ENCODE data around the gene AJUBA.
"Not testable (repeated sequence)": the region's sequence is repeated elsewhere in the genome, so short reads cannot be mapped to it uniquely, and the experiment has no call there.

The AJUBA gene

DNA sequence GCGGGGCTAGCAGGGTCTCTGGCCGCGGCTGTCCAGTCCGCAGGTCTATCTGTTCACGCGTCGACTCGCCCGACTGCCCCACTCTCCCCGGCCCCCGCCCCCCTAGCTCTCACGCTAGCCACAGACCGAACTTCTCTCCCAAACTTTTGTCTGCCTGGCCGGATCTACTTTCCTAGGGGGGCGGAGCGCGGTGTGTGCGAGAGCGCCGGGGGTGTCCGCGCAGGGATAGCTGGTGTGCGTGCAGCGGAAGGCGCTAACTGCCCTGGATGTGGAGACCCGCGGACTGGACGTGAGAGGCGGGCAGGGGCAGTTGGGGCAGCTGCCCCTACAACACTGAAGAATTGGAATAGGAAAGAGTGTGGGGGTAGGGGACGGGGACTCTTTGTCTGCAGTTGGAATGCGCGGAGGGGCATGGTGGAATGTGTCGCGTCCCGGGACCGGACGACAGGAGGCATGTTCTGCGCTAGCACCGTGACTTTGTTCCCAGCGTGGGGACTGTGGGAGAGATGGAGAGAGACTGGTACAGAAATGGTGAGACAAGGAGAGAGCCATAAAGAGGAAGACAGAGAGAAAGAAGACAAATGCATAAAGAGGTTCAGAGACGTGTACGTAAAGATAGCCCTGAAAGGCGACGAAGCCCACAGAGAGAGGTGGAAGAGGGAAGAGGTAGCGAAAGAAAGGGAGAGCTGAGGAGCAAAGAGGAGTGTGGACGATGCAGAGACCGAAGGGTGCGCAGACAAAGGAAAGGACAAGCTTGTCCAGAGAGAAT, at the start of gene AJUBA:
TSS of gene AJUBA (minus strand) at position 75 of the 769 bp plus-strand sequence. CDS start 285 bp downstream, outside the sequence.
- peak; percentile 71 to 80 for DNase-seq

DNA sequence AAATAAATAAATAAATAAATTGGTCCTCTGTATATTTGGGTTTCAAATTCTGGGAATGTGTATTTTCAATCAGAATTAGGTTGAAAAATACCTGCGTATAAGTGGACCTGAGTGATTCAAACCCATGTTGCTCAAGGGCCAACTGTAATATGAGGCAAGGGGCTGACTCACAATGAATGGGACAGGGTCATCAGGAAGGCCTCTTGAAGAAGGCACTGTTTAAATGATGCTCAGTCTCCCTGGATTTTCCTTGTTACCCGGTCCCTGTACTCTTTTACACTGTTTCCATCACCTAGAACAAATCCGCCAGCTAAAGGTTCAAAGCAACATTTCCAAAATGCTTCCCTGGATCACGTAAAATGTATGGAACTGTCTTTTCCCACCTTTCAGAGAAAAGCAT, 48.6 kb upstream of the AJUBA start:
- no peak for DNase-seq

DNA sequence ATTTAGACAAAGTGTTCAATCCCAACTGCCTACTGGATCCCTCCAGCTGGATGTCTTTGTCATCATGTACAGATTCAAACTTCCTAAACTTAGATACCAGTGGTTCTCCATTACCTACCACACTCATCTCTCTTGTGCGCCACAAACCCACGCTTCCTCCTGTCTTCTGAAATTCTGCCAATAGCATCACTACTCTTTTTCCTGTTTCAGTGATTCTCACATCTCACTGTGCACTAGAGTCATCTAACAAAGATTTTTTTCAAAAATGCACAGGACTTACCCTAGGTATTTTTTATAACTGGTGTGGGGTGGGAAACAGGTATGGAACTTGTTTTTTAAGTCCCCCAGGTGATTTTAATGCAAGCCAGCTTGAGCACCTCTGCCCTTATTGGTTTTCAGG, 46.4 kb upstream of the AJUBA start:
- DNase-seq, result peak in 1 of 2 donors; percentile 34

DNA sequence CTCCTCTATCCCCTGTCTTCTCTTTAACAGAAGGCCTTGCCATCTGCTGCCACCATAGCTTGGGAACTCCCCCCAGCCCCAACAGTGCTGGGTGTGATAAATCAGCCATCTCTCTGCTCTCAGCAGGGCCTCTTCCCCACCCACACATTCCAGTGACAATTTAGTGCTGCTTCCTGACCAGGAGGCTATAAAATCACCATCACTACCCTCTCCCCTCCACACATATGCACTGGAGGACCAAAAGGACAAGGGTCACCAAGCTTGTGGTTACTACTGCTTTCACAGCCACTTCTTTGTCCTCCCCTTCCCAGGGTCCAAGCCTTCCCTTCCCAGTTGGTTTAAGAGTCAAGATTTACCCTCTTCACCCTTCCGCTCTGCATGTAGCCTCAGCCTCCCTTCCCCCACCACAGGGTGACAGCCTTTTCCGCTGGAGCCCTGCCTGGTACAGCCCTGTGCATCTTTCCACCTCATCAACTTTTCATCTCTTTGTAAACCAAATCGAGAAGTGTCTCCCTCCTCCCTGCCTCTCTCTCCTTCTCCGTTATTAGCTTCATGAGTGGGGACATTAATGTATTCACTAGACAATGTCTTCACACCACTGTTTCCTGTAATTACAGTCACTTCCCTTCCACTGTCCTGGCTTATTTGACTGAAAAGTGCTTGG, 42.9 kb upstream of the AJUBA start:
- no peak for DNase-seq

DNA sequence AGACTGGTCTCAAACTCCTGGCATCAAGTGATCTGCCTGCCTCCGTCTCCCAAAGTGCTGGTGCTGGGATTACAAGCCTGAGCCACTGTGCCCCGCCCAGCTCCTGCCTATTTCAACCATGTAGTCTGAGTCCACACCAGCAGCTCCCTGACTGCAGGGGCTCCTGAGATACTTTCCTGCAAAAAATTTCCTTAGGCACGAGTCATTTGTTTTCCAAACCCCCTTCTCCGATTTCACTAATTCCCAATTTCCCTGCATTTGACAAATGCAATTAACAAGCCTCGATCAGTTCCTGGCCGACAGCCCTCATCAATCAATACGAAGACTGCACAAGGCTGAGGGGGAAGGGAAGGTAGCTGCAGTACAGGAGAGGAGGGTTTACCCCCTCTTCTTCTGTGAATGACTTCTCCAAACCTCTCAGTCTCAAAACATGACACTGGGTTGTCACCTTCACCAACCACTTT, 42.3 kb upstream of the AJUBA start:
- no peak for DNase-seq

DNA sequence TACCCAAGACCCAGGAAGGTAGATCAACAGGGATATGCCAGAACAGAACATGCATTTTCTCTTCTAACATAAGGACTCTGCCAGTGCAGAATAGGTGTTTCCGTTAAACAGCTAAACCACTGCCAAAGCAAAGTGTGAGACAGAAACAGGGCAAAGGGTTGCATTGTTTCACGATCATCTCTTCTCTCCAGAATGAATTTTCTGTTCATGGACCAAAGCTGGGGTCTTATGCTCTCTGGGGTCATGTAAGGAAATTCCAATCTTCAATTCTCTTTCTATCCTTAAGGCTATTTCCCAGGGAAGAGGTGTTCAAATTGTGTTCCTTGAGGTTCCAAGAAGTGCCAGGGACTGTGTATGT, 41.4 kb upstream of the AJUBA start:
- DNase-seq, result no peak

DNA sequence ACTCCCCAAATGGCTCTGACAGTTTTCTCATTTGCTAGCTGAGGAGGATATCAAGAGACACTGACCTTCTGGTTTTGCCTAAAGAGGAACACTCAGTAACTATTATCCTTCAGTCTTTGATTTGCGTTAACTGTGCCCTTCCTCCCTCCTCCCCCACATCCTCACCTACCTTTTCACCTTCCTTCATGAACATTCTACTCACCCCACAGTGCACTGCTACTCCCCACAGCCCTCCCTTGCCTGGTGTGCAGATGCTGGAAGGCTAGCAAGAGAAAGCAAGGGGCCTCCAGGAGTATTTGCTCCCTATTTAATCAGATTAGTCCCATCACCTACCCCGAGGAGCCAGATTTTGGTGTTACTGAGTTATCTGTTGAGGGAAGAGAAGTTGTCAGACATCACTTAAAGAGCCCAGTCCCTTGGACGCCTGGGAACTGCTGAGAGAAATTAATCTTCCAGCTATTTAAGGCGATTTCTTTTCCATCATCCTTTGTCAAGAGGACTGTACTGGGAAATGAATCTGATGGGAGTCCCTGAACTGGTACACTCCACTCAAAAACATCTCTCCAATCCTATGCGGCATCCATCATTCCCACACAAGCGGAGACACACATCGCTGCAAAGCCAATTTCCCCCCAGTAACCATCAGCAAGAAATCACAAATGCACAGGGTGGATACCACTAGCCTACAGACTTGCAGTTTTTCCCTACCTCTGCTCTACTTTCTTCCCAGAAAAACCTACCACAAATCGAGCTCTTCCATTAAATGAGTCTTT, 40.9 kb upstream of the AJUBA start:
- DNase-seq, result no peak

DNA sequence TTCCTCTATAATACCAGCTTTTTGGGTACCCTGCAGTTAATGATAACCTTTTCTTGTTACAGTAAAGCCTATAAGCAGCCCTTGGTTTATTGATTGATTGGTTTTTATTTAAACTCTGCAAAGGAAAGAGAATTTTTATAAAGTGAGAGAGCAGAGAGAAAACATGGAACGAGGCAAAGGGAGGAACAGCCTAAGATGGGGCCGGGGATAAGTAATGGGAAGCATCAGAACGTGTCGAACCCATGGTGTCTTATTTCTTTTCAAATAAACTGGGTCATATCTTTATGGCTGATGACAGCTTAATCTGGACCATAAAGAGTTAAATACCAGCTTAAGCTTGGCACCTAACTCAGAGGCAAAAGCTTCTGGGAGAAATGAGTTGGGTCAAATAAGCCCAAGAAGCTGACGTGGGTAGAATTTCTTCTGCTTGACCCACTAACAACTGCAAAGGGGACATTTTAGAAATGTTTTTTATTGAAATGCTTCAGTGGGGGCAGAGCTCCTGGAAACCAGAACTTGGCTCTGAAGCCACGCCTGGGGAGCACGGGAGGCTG, 39.6 kb upstream of the AJUBA start:
- DNase-seq, result no peak

DNA sequence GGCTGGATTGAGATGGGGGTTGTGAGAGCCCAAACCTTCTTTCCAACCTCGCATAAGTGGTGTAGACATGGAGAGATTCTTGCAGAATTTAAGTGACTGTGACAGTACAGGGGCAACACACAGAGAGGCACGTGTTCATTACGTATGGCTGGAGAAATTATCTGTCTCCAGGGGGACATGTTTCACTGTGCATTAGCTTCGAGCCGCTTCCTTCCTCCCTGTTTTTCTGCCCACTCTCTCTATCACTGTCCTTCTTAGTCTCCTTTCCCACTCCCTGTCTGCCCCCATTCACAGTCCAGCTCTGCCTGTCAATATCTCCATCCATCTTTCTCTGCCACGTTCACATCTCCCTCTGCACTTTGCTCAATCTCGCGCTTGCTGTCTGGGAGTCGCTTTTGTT, 39.1 kb upstream of the AJUBA start:
- no peak for DNase-seq

DNA sequence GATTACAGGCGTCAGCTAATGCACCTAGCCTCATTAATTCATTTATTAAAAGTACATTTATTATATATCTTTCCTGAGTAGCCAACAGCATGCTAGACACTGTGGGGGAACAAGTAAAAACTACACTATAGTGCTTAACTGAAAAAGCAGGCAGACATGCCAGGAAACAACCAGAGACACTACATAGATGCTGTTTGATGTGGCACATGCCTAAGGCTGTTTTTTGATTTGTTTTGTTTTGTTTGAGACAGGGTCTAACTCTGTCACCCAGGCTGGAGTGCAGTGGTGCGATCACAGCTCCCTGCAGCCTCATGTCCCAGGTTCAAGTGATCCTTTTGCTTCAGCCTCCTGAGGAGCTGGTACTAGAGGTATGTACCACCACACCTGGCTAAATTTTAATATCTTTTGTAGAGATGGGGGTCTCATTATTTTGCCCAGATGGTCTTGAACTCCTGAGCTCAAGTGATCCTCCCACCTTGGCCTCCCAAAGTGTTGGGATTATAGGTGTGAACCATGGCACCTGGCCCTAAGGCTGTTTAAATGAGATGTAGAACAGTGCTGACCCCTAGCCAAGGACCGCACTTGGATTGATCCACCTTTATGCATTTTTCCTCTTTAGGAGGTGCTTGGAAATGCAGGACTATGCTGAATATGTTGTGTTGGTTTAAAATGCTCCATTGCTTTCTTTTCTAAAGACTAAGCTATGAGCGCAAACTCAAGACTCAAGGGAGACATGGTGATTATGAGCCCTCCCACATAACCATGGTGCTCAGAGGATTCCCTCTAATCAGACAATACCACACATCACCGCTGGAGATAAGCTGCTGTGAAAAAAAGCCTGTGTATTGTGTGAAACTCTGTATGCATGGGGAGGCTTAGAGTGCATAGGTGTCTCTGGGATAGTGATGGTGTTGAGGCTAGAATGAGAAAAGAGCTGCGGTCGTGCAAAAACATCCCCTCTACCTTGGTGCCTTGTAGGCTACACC, 38.1 kb upstream of the AJUBA start:
- DNase-seq, result no peak

DNA sequence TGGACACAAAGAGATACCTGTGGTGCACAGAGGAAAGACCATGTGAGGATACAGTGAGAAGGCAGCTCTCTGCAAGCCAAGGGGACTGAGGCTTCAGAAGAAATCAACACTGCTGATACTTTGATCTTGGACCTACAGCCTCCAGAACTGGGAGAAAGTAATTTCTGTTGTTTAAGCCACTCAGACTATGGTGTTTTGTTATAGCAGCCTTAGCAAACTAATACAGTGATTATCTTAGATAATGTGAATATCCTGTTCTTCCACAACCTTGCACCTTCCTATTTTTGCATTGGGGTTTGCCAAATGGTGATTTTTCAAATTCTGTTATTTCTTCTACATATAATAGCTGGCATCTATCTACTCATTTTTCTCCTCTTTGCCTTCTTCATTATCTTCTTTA, 35.8 kb upstream of the AJUBA start:
- no peak for DNase-seq

DNA sequence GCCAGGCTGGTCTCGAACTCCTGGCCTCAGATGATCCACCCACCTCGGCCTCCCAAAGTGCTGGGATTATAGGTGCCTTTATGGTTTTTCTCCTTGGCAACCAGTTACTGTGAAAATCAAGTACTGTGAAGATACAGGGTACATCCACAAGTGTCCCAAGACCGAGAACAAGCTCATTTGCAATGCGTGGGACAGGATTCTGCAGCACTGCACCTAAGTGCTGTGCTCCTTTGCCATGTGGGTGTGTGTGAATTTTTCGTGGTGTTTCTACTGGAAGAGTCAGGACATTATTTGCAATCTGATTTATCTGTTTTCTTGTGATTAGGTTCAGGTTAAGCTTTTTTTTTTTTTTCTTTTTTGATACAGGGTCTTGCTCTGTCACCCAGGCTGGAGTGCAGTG, 34.7 kb upstream of the AJUBA start:
- no peak for DNase-seq

DNA sequence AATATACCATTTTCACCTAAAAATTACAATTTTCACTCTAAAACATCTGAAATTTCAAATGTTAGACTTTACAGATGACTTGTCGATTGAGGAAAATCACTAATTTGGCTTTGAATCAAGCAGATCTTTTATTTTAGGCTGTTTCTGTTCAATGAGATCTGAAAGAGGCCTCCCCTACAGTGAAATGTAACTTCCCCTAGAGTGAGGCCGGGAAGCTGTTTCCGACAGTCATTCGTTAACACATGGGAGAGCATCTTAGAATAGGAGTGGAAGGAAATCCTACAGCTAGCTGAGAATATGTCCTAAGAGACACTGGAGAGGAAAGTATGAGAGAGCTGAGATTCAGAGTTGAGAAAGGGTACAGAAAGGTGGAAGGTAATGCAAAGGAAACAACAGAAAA, 33.3 kb upstream of the AJUBA start:
- DNase-seq, result no peak

DNA sequence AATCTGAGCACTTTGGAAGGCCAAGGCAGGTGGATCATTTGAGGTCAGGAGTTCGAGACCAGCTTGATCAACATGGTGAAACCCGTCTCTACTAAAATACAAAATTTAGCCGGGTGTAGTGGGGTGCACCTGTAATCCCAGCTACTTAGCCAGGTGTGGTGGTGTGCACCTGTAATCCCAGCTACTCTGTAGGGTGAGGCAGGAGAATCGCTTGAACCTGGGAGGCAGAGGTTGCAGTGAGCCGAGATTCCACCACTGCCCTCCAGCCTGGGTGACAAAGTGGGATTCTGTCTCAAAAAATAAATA, 31.4 kb upstream of the AJUBA start:
- DNase-seq, result not testable (repeated sequence)

DNA sequence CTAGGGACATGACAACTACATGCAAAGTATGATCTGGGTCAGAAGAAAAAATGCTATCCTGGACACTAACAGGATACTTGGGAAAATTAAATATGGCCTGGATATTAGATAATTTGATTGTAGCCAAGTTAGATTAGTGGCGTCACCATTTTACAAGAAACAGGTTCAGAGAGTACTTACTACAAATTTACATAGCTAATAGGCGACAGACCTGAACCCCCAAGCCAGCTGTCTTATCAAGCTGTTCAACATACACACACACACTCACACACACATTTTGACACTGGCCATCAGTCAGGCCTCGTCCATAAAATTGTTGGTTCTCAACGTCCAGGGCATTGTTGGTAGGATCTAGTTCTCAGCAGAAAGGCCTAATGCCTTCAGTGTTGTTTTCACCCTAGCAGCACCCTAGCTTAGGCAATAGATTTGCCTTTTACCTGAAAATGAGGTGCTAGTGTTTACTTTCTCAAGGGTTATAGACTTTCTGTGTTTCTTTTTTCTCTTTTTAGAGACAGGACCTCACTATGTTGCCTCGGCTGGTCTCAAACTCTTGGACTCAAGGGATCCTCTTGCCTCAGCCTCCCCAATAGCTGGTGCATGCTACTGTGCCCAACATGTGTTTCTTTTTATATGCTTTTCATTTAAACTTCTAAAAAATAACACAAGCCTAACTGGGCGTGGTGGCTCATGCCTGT, 30.9 kb upstream of the AJUBA start:
- no peak for DNase-seq

DNA sequence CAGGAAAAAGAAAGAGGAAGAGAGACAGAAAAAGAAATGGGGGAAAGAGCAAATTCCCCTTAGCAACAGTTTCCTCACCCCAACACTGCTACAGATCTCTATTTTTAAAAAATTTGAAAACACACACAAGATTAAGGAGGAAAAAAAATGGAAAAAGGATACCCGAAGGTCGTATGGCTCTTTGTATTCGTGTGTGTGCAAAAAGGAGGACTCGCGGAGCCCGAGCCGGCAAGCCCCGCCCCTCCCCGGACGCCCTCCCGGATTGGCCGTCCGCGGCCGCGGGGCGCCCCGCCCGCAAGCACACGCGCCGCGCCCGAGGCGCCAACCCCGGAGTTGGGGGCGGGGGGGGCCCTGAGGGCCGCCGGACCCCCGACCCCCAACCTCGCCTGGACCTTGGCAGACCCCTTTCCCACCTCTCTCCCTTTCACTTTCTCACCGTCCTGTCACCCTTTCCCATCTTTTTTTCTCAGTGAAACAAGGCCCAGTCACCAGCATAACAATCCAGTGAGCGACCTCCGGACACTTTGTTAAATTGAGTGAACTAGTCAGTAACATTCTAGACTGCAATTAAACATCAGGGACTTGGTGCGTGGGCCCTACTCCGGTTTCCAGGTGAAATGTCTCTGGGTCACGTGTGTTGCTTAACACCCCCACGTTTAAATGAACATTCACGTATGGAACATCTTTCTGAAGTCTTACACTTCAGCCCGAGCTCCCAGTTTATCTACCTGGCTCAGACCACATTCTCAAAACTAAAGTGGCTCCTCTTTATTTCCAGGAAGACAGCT, 27.8 kb upstream of the AJUBA start, which contains the start of gene C14orf93:
TSS of gene C14orf93 (minus strand) at position 205 of the 788 bp plus-strand sequence. CDS start 11,120 bp downstream, outside the sequence.
- DNase-seq, result peak; percentile 74 to 82

DNA sequence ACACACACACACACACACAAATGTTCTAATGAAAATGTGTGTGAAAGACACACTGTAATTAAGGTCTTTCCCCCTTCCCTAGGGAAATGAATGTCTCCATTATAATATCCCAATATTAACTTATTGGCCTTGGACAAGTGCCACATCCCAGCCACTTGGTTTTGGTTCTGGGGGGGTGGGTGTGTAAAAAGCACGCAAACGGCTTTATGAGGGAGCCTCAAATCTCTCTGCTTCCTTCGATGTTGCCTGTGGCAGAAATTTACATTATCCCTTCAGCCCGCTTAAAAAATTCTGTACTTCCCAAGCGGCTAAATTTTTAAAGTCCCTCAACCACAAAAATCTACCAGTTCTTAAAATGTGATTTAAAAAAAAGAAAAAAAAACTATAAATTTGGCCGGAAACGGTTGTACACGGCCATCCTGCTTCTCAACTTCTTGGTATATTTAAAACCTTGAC, 27.2 kb upstream of the AJUBA start:
- no peak for DNase-seq

DNA sequence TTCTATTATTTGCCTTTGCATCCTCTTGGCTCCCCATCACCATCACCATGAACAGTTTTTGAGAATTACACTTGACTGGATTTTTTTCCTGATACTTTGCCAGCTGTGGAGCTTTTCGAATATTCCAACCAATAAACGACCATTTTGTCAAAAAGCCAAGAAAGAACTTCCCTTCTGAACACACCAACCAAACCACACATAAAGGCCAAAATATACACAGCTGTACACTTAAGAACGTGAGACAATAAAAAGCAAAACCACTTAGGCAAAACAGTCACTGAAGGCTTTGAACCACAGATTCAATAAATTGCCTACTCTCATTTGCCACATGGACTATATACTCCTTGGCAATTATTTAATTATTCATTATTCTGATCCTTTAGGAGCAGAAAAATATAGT, 26.5 kb upstream of the AJUBA start:
- DNase-seq, result no peak

DNA sequence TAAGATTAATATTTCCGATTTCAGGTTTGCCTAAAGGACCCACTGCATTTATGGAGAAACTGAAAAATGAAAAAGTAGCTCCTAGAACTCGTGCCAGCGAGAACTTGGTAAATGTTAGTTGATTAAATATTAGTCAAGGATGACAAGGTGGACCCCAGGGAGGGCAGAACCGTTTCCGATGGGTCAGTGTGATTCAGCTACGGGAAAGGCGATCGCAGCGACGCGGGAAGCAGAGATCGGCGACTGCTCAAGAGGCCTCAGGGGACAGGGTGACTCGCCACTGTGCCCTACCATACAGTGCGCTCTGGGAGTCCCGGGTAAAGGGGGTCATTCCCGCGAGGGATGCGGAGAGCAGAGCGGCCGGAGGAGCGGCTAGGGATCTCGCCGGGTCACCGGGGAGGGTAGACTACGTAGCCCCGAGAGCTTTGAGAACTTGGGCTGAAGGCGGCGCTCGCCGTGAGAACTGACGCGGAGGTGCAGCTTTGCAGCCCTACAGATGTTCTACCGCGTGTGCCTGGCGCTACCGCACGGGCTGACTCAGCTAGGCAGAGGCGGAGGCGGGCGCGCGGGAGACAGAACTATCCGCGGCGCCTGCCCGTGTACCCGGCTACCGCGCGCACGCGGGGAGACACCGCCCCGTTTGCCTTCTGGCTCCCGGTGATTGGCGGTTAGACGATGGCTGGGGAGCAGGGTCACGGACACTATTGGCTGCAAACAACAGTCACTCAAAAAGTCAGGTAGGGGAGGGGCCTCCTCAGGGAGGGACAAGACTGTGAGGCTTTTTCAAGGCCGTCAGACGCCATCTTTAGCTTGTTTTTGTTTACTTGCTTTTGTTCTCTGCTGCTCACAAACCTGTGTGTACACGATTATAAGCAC, 24.4 kb upstream of the AJUBA start:
- peak; percentile 98 to 99 for DNase-seq

DNA sequence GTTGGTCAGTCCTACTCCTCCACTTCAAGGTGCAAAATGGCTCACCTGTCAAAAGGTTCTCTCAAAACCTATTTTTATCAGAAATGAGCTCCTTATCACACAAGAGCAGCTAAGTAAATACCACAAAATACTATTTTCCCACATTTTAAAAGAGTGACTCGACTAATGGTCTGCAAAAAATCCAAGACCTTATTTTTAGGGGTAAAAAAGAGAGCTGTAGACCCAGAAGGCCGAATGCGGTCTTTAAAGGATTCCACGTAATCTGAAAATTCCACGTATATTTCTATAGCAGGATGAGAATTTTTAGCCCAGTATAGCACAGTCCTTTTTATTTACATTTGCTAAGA, 23.8 kb upstream of the AJUBA start:
- no peak for DNase-seq

All from CD4-positive, alpha-beta T cell treated with Interferon alpha-2 for 1 hour (primary cell).